SK-N-MC (cell line): Measurements from ENCODE around the gene FOLR3.

ENCODE experiments used
- EZH2 ChIP-seq: fragments of 200-600 bp; sonication (generic); IDR thresholded peaks from one replicate; pipeline ENCODE4 v1.6.1; 2017; ENCODE audit warnings: antibody characterized with exemption
- POLR2AphosphoS5 ChIP-seq: IDR thresholded peaks from 2 replicates; pipeline ENCODE4 v1.6.1; 2012; ENCODE audit warnings: mild to moderate bottlenecking, low read depth, low read length, borderline replicate concordance

- TF ChIP-seq EZH2 (no peak), POLR2AphosphoS5 (no peak)
These were observed 19.3 kb upstream of the FOLR3 start for GRCh38 chr11:72116019-72116755.
